H1 (cell line): ENCODE results near the gene MAGI2. TPM values are rescaled to one million over a fixed set of nuclear protein-coding genes. Genes with fewer than 3 reads are reported as not detected.

Experiments used
- CTCF ChIA-PET: fragments of 300-600 bp; sonication (Branson Sonifier 250); formaldehyde crosslinking; loops from one replicate; lab custom pipeline; 2021; ENCODE audit not compliant: partially characterized antibody; lab: Charles Lee
- POLR2A ChIA-PET: fragments of 300-600 bp; sonication (Branson Sonifier 250); formaldehyde crosslinking; loops from one replicate; lab custom pipeline; 2021; ENCODE audit warnings: inconsistent platforms; ENCODE audit not compliant: partially characterized antibody; lab: Charles Lee
- DNase-seq, 2 experiments: peaks; one replicate each; pipeline versions ENCODE4 v3.0.0 to v3.0.0-alpha.2; 2010 to 2022; ENCODE audit warnings: low spot score in 2 of 2, low read depth in 1 of 2, mixed read lengths in 1 of 2
- FAIRE-seq: peaks from 2 replicates; lab custom pipeline; 2011; peaks lifted over from hg19 to GRCh38; lab: Jason Lieb, UNC
- H2AFZ ChIP-seq: 2 replicates; pipeline ENCODE4 v1.8.1; 2012; ENCODE audit warnings: low read length, inconsistent platforms
- H2AK5ac ChIP-seq: 2 replicates; pipeline ENCODE4 v1.6.1; 2013; ENCODE audit warnings: low read depth, low read length
- H2BK120ac ChIP-seq: replicated peaks from 2 replicates; pipeline ENCODE3; 2013; ENCODE audit warnings: low read depth, low read length, inconsistent platforms
- H2BK12ac ChIP-seq: 2 replicates; pipeline ENCODE4 v1.6.1; 2013; ENCODE audit warnings: low read depth, low read length
- H2BK15ac ChIP-seq: 2 replicates; pipeline ENCODE4 v1.6.1; 2013; ENCODE audit warnings: low read length
- H2BK20ac ChIP-seq: 2 replicates; pipeline ENCODE4 v1.6.1; 2013; ENCODE audit warnings: low read length
- H2BK5ac ChIP-seq: 2 replicates; pipeline ENCODE4 v1.6.1; 2013; ENCODE audit warnings: low read depth, low read length
- H3K14ac ChIP-seq: 2 replicates; pipeline ENCODE4 v1.6.1; 2013; ENCODE audit warnings: inconsistent platforms; ENCODE audit not compliant: insufficient read length
- H3K18ac ChIP-seq: 2 replicates; pipeline ENCODE4 v1.6.1; 2013; ENCODE audit warnings: low read length; ENCODE audit errors: extremely low read depth
- H3K23ac ChIP-seq: 2 replicates; pipeline ENCODE4 v1.6.1; 2013; ENCODE audit warnings: inconsistent platforms; ENCODE audit not compliant: insufficient read length
- H3K23me2 ChIP-seq: 2 replicates; pipeline ENCODE4 v1.6.1; 2013; ENCODE audit warnings: low read depth, low read length
- H3K27ac ChIP-seq: 2 replicates; pipeline ENCODE4 v1.6.1; 2011; ENCODE audit warnings: low read depth, low read length, inconsistent platforms
- H3K27me3 ChIP-seq, 4 experiments: replicated peaks in 1 of 4; 1 replicate in 1 of 4; 2 replicates in 3 of 4; pipeline versions ENCODE4 v1.6.1 to v1.8.1; 2011 to 2013; ENCODE audit warnings: low read length in 3 of 4, mild to moderate bottlenecking in 3 of 4, inconsistent platforms in 2 of 4, mixed read lengths in 2 of 4, moderate library complexity in 1 of 4; ENCODE audit not compliant: control insufficient read depth in 3 of 4, insufficient read depth in 3 of 4; ENCODE audit errors: extremely low read depth in 1 of 4
- H3K36me3 ChIP-seq, 4 experiments: 2 replicates each; pipeline versions ENCODE4 v1.6.1 to v1.8.1; 2011 to 2013; ENCODE audit warnings: mild to moderate bottlenecking in 4 of 4, low read length in 3 of 4, moderate library complexity in 2 of 4, control low read depth in 1 of 4, inconsistent platforms in 1 of 4; ENCODE audit not compliant: insufficient read depth in 4 of 4, control insufficient read depth in 2 of 4
- H3K4ac ChIP-seq: replicated peaks from 2 replicates; pipeline ENCODE3; 2013; ENCODE audit warnings: low read length, low read depth, mixed read lengths, inconsistent platforms; ENCODE audit not compliant: insufficient read length
- H3K4me1 ChIP-seq, 4 experiments: replicated peaks in 1 of 4; 1 replicate in 1 of 4; 2 replicates in 3 of 4; pipeline versions ENCODE4 v1.6.1 to v1.8.1; 2011 to 2013; ENCODE audit warnings: low read length in 3 of 4, inconsistent platforms in 2 of 4, mixed read lengths in 1 of 4; ENCODE audit not compliant: insufficient read depth in 4 of 4, control insufficient read depth in 3 of 4
- H3K4me2 ChIP-seq, 2 experiments: 2 replicates each; pipeline versions ENCODE4 v1.6.1 to v1.8.1; 2011 to 2013; ENCODE audit warnings: low read depth in 2 of 2, low read length in 2 of 2, control low read depth in 1 of 2, inconsistent platforms in 1 of 2, mild to moderate bottlenecking in 1 of 2; ENCODE audit not compliant: insufficient read depth in 1 of 2
- H3K4me3 ChIP-seq, 4 experiments: fragments of 200-600, 300-600 bp in 1 of 4; sonication (generic), shearing (Covaris generic), sonication (Bioruptor Twin) in 1 of 4; 2 replicates each; pipeline versions ENCODE4 v1.5.1 to v1.8.1; 2011 to 2016; ENCODE audit warnings: low read length in 4 of 4, low read depth in 3 of 4, control low read depth in 2 of 4, inconsistent platforms in 2 of 4, mild to moderate bottlenecking in 2 of 4, mixed read lengths in 1 of 4, moderate library complexity in 1 of 4; ENCODE audit not compliant: insufficient read depth in 2 of 4; ENCODE audit errors: extremely low read depth in 1 of 4
- H3K56ac ChIP-seq: replicated peaks from 2 replicates; pipeline ENCODE3; 2013; ENCODE audit warnings: low read depth, mild to moderate bottlenecking, mixed read lengths, low read length, inconsistent platforms; ENCODE audit not compliant: insufficient read length
- H3K79me1 ChIP-seq: 2 replicates; pipeline ENCODE4 v1.6.1; 2013; ENCODE audit warnings: low read depth, low read length, control low read depth
- H3K79me2 ChIP-seq, 2 experiments: 2 replicates each; pipeline versions ENCODE4 v1.6.1 to v1.8.1; 2012 to 2013; ENCODE audit warnings: low read length in 2 of 2, mild to moderate bottlenecking in 2 of 2, inconsistent platforms in 1 of 2; ENCODE audit not compliant: insufficient read depth in 2 of 2, control insufficient read depth in 1 of 2
- H3K9ac ChIP-seq, 4 experiments: replicated peaks in 1 of 4; 1 replicate in 1 of 4; 2 replicates in 3 of 4; pipeline versions ENCODE4 v1.6.1 to v1.8.1; 2011 to 2013; ENCODE audit warnings: low read depth in 3 of 4, low read length in 3 of 4, control low read depth in 2 of 4, mild to moderate bottlenecking in 2 of 4, moderate library complexity in 2 of 4, inconsistent platforms in 1 of 4; ENCODE audit errors: extremely low read depth in 1 of 4
- H3K9me3 ChIP-seq, 2 experiments: 2 replicates each; pipeline versions ENCODE4 v1.6.1 to v1.8.1; 2012 to 2013; ENCODE audit warnings: mild to moderate bottlenecking in 2 of 2, moderate library complexity in 2 of 2, control low read depth in 1 of 2, inconsistent platforms in 1 of 2, low read depth in 1 of 2, low read length in 1 of 2, mixed read lengths in 1 of 2; ENCODE audit not compliant: insufficient read depth in 2 of 2
- H4K20me1 ChIP-seq, 2 experiments: replicated peaks in 1 of 2; 2 replicates each; pipeline versions ENCODE3 to v1.8.1; 2011 to 2013; ENCODE audit warnings: inconsistent platforms in 2 of 2, low read length in 2 of 2, mild to moderate bottlenecking in 1 of 2; ENCODE audit not compliant: insufficient read depth in 2 of 2, control insufficient read depth in 1 of 2
- H4K5ac ChIP-seq: 2 replicates; pipeline ENCODE4 v1.6.1; 2013; ENCODE audit warnings: low read length, low read depth, mixed read lengths, inconsistent platforms; ENCODE audit not compliant: insufficient read length
- H4K8ac ChIP-seq: 2 replicates; pipeline ENCODE4 v1.8.0; 2013; ENCODE audit warnings: mild to moderate bottlenecking, moderate library complexity, low read length, inconsistent platforms; ENCODE audit not compliant: insufficient read depth; ENCODE audit errors: extremely low read depth
- H4K91ac ChIP-seq: replicated peaks from 2 replicates; pipeline ENCODE3; 2013; ENCODE audit warnings: low read length, mixed read lengths, inconsistent platforms; ENCODE audit not compliant: insufficient read length
- GTF2F1 ChIP-seq: IDR thresholded peaks from 2 replicates; pipeline ENCODE4 v1.6.1; 2012; ENCODE audit warnings: low read depth, low read length, improper control_type of control experiment, borderline replicate concordance
- KDM1A ChIP-seq: fragments of 200-600, 300-600 bp; sonication (generic); IDR thresholded peaks from 2 replicates; pipeline ENCODE4 v1.7.1; 2016; ENCODE audit warnings: mild to moderate bottlenecking, low read length, borderline replicate concordance
- KDM5A ChIP-seq: fragments of 200-600 bp; IDR thresholded peaks from 2 replicates; pipeline ENCODE4 v1.7.1; 2012; ENCODE audit warnings: mild to moderate bottlenecking, low read length, inconsistent platforms, mixed read lengths
- RNF2 ChIP-seq: fragments of 200-900, 300-1000 bp; sonication (generic); IDR thresholded peaks from 2 replicates; pipeline ENCODE4 v1.7.1; 2016; ENCODE audit warnings: borderline replicate concordance, low read depth, mild to moderate bottlenecking, antibody characterized with exemption, low read length; ENCODE audit not compliant: poor library complexity, severe bottlenecking; ENCODE audit errors: missing control alignments
- WGBS, 2 experiments: shearing (Covaris generic) in 1 of 2; methylation state at CpG; one replicate each; pipeline versions ENCODE4 v1.1.6 to v1.1.7; 2013 to 2015; ENCODE audit warnings: low lambda C conversion rate in 2 of 2, mixed read lengths in 2 of 2, inconsistent platforms in 1 of 2, low coverage in 1 of 2, missing lambda C conversion rate in 1 of 2; ENCODE audit not compliant: insufficient replicate concordance in 2 of 2, insufficient coverage in 1 of 2, insufficient read length in 1 of 2; ENCODE audit errors: extremely low coverage in 1 of 2, missing lambda C conversion rate in 1 of 2; 5-methylcytosine and 5-hydroxymethylcytosine counted together
- polyA plus RNA-seq, 7 experiments: library from polyadenylated mRNA; depleted of rRNA in 3 of 7; stranded (reverse) in 5 of 7; unstranded in 2 of 7; fragments of >200 nt in 5 of 7; fragments of 200-250 nt in 2 of 7; gene quantifications; 1 replicate in 5 of 7; 2 replicates in 1 of 7; 4 replicates in 1 of 7; pipeline versions ENCODE4 v1.2.1 to v1.2.3, GENCODE V29; 2011 to 2013; ENCODE audit warnings: missing spikeins in 2 of 7, mixed read lengths in 2 of 7
- total RNA-seq: library from RNA; stranded (reverse); fragmentation: NEBNext Ultra II Directional; extraction: Animal tissue kit (Norgen Biotek cat#: 25700); gene quantifications from 2 replicates; pipeline ENCODE4 v1.2.1, GENCODE V29; 2021

MAGI2 gene
- total and polyA plus RNA-seq, 2 of the 8 experiments (the other 6 are each of a cell fraction or from before 2014, with no cell fraction given), result 6.0 to 27.3 TPM

- Histone ChIP-seq H3K4me3 (no peak overlapping the region), H2BK120ac (no peak overlapping the region), H4K5ac (no peak overlapping the region), H2BK20ac (no peak overlapping the region), H3K18ac (no peak overlapping the region), H3K4me1 (no peaks in the 10 kb centered on the region), H3K9me3 (no peaks in the 10 kb centered on the region), H3K27ac (no peak overlapping the region), H3K9ac (no peak overlapping the region), H2BK12ac (no peak overlapping the region), H4K91ac (no peak overlapping the region), H3K27me3 (no peaks in the 10 kb centered on the region), H2BK15ac (no peak overlapping the region), H3K79me1 (no peaks in the 10 kb centered on the region), H3K4me2 (no peak overlapping the region), H4K20me1 (no peaks in the 10 kb centered on the region), H2AK5ac (no peak overlapping the region), H2BK5ac (no peak overlapping the region), H3K36me3 (no peaks in the 10 kb centered on the region), H3K79me2 (no peaks in the 10 kb centered on the region), H3K23ac (no peak overlapping the region), H3K56ac (no peak overlapping the region), H2AFZ (no peak overlapping the region), H3K4ac (no peak overlapping the region), H4K8ac (no peak overlapping the region), H3K14ac (no peak overlapping the region), H3K23me2 (no peaks in the 10 kb centered on the region)
- DNase-seq, result no peak
- no peak for TF ChIP-seq KDM5A
- TF ChIP-seq GTF2F1, result no peak
- TF ChIP-seq KDM1A, result no peak
- no peak for TF ChIP-seq RNF2
- no peak for FAIRE-seq
- POLR2A ChIA-PET, result interaction anchor here (1.0 kb wide), 1 partner anchor 9 kb away, joined by 3 read pairs; no protein-coding TSS in a partner anchor
- CTCF ChIA-PET, result interaction anchor here (1.2 to 2.2 kb wide), 2 partner anchors 12 to 18 kb away, joined by 3 to 6 read pairs; no protein-coding TSS in a partner anchor
- 95% methylated on average over 3 of the region's 3 CpGs; no CpG with 5 or more reads in 1 of the 2 experiments for WGBS, 2 experiments
These were observed 1446.2 kb downstream of the MAGI2 start for GRCh38 chr7:78007231-78007630.
